Measurements from ENCODE around the gene S100B. TPM values are rescaled to one million over a fixed set of nuclear protein-coding genes. Genes with fewer than 3 reads are reported as not detected.

Gene S100B
- total and polyA plus RNA-seq, 2 of the 8 experiments (the other 6 are each of a cell fraction or from before 2014, with no cell fraction given), result 0.36 to 0.69 TPM

DNA sequence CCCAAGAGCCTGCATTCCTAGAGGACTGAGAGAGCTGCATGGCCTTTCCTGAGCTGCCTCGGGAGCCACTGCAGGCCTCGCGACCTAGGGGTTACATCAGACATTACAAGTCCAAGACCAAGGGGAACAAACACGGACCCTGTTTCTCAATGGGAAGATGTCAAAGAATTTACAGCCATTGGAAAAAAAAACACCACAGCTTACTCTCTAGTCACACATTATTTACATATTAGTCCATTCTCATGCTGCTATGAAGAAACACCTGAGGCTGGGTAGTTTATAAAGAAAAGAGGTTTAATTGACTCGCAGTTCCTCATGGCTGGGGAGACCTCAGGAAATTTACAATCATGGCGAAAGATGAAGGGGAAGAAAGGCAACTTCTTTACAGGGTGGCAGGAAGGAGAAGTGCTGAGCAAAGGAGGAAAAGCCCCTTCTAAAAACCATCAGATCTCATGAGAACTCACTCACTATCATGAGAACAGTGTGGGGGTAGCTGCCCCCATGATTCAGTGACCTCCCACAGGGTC is 22.2 kb upstream of the S100B start:
- H3K79me1 ChIP-seq (ENCODE audit: low read depth, low read length), result no peaks in the 10 kb centered on the region
- H4K5ac ChIP-seq (ENCODE audit: insufficient read length, low read depth, low read length), result no peak overlapping the region
- FAIRE-seq (no peak), DNase-seq (ENCODE audit: low read depth in 1 of 2, low spot score in 2 of 2) (no peak)
- no peaks in the 10 kb centered on the region for H3K27me3 ChIP-seq (replicated peaks in 1 of 4; ENCODE audit: control insufficient read depth in 3 of 4, extremely low read depth in 1 of 4, insufficient read depth in 3 of 4, low read length in 3 of 4)
- H3K56ac ChIP-seq (replicated peaks; ENCODE audit: insufficient read length, low read depth, low read length), result no peak overlapping the region
- no peak overlapping the region for H3K18ac ChIP-seq (ENCODE audit: extremely low read depth, low read length)
- H2AFZ ChIP-seq (ENCODE audit: low read length), result no peak overlapping the region
- no peak overlapping the region for H4K91ac ChIP-seq (replicated peaks; ENCODE audit: insufficient read length, low read length)
- H3K4me1 ChIP-seq (replicated peaks in 1 of 4; ENCODE audit: control insufficient read depth in 3 of 4, insufficient read depth in 4 of 4, low read length in 3 of 4), result no peaks in the 10 kb centered on the region; a peak in 1 of 7 replicates
- no peak overlapping the region for H3K9ac ChIP-seq (replicated peaks in 1 of 4; ENCODE audit: extremely low read depth in 1 of 4, low read depth in 3 of 4, low read length in 3 of 4)
- no peak overlapping the region for H2BK5ac ChIP-seq (ENCODE audit: low read depth, low read length)
- H3K23me2 ChIP-seq (ENCODE audit: low read depth, low read length), result no peaks in the 10 kb centered on the region
- no peak overlapping the region for H3K27ac ChIP-seq (ENCODE audit: low read depth, low read length)
- no peak overlapping the region for H3K4me2 ChIP-seq (ENCODE audit: insufficient read depth in 1 of 2, low read depth in 2 of 2, low read length in 2 of 2)
- H3K4ac ChIP-seq (replicated peaks; ENCODE audit: insufficient read length, low read depth, low read length), result no peak overlapping the region
- H4K8ac ChIP-seq (ENCODE audit: extremely low read depth, insufficient read depth, low read length), result no peak overlapping the region
- 73% methylated on average over 6 of the region's 6 CpGs; no CpG with 5 or more reads in 1 of the 2 experiments for WGBS, 2 experiments (ENCODE audit: extremely low coverage in 1 of 2, insufficient coverage in 1 of 2, insufficient read length in 1 of 2, insufficient replicate concordance in 2 of 2, low coverage in 1 of 2, low lambda C conversion rate in 2 of 2, missing lambda C conversion rate in 1 of 2)
- no peak overlapping the region for H2BK20ac ChIP-seq (ENCODE audit: low read length)
- H3K23ac ChIP-seq (ENCODE audit: insufficient read length), result no peak overlapping the region
- no peak overlapping the region for H2AK5ac ChIP-seq (ENCODE audit: low read depth, low read length)
- no peak overlapping the region for H3K4me3 ChIP-seq (ENCODE audit: extremely low read depth in 1 of 4, insufficient read depth in 2 of 4, low read depth in 3 of 4, low read length in 4 of 4)
- H3K9me3 ChIP-seq (ENCODE audit: insufficient read depth in 2 of 2, low read depth in 1 of 2, low read length in 1 of 2), result peaks cover 9 to 20% of the 10 kb centered on the region in 2 experiments
- CTCF ChIA-PET (ENCODE audit: partially characterized antibody), result interaction anchor here (1.1 to 1.8 kb wide), 2 partner anchors 8 to 72 kb away, joined by 3 to 4 read pairs; no protein-coding TSS in a partner anchor
- no peak overlapping the region for H2BK120ac ChIP-seq (replicated peaks; ENCODE audit: low read depth, low read length)
- H2BK12ac ChIP-seq (ENCODE audit: low read depth, low read length), result no peak overlapping the region
- H4K20me1 ChIP-seq (replicated peaks in 1 of 2; ENCODE audit: control insufficient read depth in 1 of 2, insufficient read depth in 2 of 2, low read length in 2 of 2), result no peaks in the 10 kb centered on the region
- POLR2A ChIA-PET (ENCODE audit: partially characterized antibody), result no interaction called here
- H2BK15ac ChIP-seq (ENCODE audit: low read length), result no peak overlapping the region
- no peaks in the 10 kb centered on the region for H3K79me2 ChIP-seq (ENCODE audit: control insufficient read depth in 1 of 2, insufficient read depth in 2 of 2, low read length in 2 of 2)
- no peak overlapping the region for H3K14ac ChIP-seq (ENCODE audit: insufficient read length)
- H3K36me3 ChIP-seq (ENCODE audit: control insufficient read depth in 2 of 4, insufficient read depth in 4 of 4, low read length in 3 of 4), result no peaks in the 10 kb centered on the region
- TF ChIP-seq, protein P1, sequence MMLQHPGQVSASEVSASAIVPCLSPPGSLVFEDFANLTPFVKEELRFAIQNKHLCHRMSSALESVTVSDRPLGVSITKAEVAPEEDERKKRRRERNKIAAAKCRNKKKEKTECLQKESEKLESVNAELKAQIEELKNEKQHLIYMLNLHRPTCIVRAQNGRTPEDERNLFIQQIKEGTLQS (IDR thresholded peaks at IDR 0.05; ENCODE audit: insufficient read depth, low read depth, low read length), result no peak
- TF ChIP-seq SIRT6 (IDR thresholded peaks at IDR 0.05; ENCODE audit: low read length) (no peak), SUZ12 (IDR thresholded peaks at IDR 0.05; ENCODE audit: low read length) (no peak), MAFK (IDR thresholded peaks at IDR 0.05; ENCODE audit: low read depth, low read length) (no peak), KDM5A (IDR thresholded peaks at IDR 0.05; ENCODE audit: low read length) (no peak), SP4 (IDR thresholded peaks at IDR 0.05; ENCODE audit: low read length) (no peak), HDAC2 (IDR thresholded peaks at IDR 0.05; ENCODE audit: borderline replicate concordance in 1 of 2, low read depth in 2 of 2, low read length in 2 of 2) (no peak), POU5F1 (IDR thresholded peaks at IDR 0.05; ENCODE audit: low read depth, low read length) (no peak), CHD1 (IDR thresholded peaks at IDR 0.05; ENCODE audit: low read depth, low read length) (no peak), NANOG (IDR thresholded peaks at IDR 0.05; ENCODE audit: insufficient read depth, low read depth, low read length, poor library complexity, severe bottlenecking) (no peak), TEAD4 (IDR thresholded peaks at IDR 0.05; ENCODE audit: low read depth, low read length) (no peak)
- TF ChIP-seq, protein P2, sequence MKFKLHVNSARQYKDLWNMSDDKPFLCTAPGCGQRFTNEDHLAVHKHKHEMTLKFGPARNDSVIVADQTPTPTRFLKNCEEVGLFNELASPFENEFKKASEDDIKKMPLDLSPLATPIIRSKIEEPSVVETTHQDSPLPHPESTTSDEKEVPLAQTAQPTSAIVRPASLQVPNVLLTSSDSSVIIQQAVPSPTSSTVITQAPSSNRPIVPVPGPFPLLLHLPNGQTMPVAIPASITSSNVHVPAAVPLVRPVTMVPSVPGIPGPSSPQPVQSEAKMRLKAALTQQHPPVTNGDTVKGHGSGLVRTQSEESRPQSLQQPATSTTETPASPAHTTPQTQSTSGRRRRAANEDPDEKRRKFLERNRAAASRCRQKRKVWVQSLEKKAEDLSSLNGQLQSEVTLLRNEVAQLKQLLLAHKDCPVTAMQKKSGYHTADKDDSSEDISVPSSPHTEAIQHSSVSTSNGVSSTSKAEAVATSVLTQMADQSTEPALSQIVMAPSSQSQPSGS (IDR thresholded peaks at IDR 0.05; ENCODE audit: low read length), result no peak

Data from H1 (cell line).